Type B pancreatic cell (in vitro differentiated cells): ENCODE data around the gene PDE8B. TPM values are rescaled to one million over a fixed set of nuclear protein-coding genes. Genes with fewer than 3 reads are reported as not detected.
A peak's percentile ranks its signal among the peaks of the same experiment; 100 is the strongest.

Source experiments
- DNase-seq: peaks from one replicate; pipeline ENCODE4 v3.0.0; 2021; ENCODE audit warnings: mixed read lengths; ENCODE audit not compliant: unreplicated experiment; ENCODE audit errors: extremely low spot score
- H3K27ac Mint-ChIP-seq: 2 replicates; pipeline ENCODE4 v1.8.0; 2021; ENCODE audit warnings: mild to moderate bottlenecking, mixed read lengths
- H3K27me3 Mint-ChIP-seq: 2 replicates; pipeline ENCODE4 v1.8.0; 2021; ENCODE audit warnings: mixed read lengths
- H3K36me3 Mint-ChIP-seq: 2 replicates; pipeline ENCODE4 v1.8.0; 2021; ENCODE audit warnings: mixed read lengths
- H3K4me1 Mint-ChIP-seq: one replicate; pipeline ENCODE4 v1.8.0; 2021; ENCODE audit warnings: mixed read lengths; ENCODE audit not compliant: unreplicated experiment
- H3K4me3 Mint-ChIP-seq: 2 replicates; pipeline ENCODE4 v1.8.0; 2021; ENCODE audit warnings: mild to moderate bottlenecking, mixed read lengths
- H3K9me3 Mint-ChIP-seq: 2 replicates; pipeline ENCODE4 v1.8.0; 2021; ENCODE audit warnings: mixed read lengths
- total RNA-seq: library from RNA; stranded (reverse); gene quantifications from 2 replicates; pipeline ENCODE4 v1.2.1, GENCODE V29; 2021; ENCODE audit warnings: low replicate concordance
- TF ChIP-seq, protein P1 (sequence below): fragments of 200-600 bp; sonication (generic); conservative IDR thresholded peaks from 2 replicates; pipeline ENCODE4 v1.5.0; 2021; ENCODE audit warnings: antibody characterized with exemption, mild to moderate bottlenecking

Gene PDE8B
- total RNA-seq, 1 donor from 2014 or later, result 16.7 TPM

DNA sequence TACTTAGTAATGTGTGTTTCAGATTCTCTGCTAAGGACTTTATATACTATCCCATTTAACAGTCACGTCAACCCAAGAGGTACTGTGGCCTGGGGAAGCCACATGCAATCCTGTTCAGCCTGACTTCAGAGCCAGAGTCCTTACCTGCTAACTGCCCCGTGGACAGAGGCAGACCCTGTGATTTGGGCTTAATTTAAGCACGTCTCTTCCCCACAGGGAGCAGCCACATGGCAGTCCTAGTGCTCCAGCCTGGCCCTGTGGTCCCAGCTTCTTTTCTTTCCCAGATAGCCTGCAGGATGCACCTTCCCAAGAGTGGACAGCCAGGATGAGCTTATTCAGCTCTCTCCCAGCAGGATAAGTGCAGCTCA, 71.5 kb downstream of the PDE8B start:
- Mint-ChIP-seq H3K9me3 (no peaks in the 10 kb centered on the region), H3K27ac (no peak overlapping the region), H3K27me3 (no peaks in the 10 kb centered on the region), H3K4me3 (no peak overlapping the region), H3K4me1 (peaks cover 9% of the 10 kb centered on the region), H3K36me3 (no peaks in the 10 kb centered on the region)
- TF ChIP-seq, protein P1, sequence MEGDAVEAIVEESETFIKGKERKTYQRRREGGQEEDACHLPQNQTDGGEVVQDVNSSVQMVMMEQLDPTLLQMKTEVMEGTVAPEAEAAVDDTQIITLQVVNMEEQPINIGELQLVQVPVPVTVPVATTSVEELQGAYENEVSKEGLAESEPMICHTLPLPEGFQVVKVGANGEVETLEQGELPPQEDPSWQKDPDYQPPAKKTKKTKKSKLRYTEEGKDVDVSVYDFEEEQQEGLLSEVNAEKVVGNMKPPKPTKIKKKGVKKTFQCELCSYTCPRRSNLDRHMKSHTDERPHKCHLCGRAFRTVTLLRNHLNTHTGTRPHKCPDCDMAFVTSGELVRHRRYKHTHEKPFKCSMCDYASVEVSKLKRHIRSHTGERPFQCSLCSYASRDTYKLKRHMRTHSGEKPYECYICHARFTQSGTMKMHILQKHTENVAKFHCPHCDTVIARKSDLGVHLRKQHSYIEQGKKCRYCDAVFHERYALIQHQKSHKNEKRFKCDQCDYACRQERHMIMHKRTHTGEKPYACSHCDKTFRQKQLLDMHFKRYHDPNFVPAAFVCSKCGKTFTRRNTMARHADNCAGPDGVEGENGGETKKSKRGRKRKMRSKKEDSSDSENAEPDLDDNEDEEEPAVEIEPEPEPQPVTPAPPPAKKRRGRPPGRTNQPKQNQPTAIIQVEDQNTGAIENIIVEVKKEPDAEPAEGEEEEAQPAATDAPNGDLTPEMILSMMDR, result no peak
- DNase-seq, result no peak

DNA sequence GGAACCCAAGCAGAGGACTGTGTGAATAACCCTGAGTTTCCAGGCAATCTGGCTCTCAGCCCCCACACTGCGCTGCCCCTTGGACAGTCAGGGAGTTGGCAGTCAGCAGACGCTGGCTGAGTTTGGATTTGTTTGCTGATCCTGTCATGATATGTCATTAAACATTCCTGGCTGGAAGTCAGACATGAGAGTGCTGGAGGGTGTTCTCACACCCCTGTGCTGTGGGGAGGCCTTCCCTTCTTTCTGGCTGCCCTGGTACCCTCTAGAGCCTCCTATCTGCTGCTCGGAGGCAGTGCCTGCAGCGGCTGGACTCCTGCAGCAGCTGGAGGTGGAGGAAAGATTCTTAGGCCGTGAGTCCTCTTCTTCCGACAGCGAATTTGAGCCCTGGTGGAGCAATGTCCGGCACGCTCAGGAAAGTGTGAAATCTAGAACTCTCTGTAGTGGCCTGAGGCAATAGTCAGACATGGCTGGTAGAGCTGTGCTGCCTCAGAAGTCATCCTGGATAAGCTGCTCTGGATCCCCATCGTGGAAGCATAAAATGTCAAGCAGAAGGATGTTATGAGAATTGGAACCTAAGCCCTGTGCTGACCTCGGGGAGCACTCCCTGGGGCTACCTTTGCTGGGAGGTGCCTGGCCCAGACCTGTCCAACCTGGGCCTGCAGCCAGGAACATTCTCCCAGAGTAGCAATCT, 72.0 kb downstream of the PDE8B start:
- H3K4me3 Mint-ChIP-seq, result no peak overlapping the region
- H3K4me1 Mint-ChIP-seq, result peaks cover 6% of the 10 kb centered on the region
- TF ChIP-seq, protein P1, result no peak
- H3K9me3 Mint-ChIP-seq, result no peaks in the 10 kb centered on the region
- no peaks in the 10 kb centered on the region for H3K36me3 Mint-ChIP-seq
- H3K27ac Mint-ChIP-seq, result no peak overlapping the region
- no peak for DNase-seq
- H3K27me3 Mint-ChIP-seq, result no peaks in the 10 kb centered on the region

- H3K27me3 Mint-ChIP-seq, result no peaks in the 10 kb centered on the region
- H3K4me1 Mint-ChIP-seq, result no peaks in the 10 kb centered on the region
- H3K9me3 Mint-ChIP-seq, result no peaks in the 10 kb centered on the region
- no peak for DNase-seq
- H3K4me3 Mint-ChIP-seq, result peak overlapping the region; percentile 20
- peak overlapping the region; percentile 63 for H3K27ac Mint-ChIP-seq
- TF ChIP-seq, protein P1, result no peak
- H3K36me3 Mint-ChIP-seq, result no peaks in the 10 kb centered on the region
Observed at GRCh38 chr5:77285251-77285841, 74.9 kb downstream of the PDE8B start.

DNA sequence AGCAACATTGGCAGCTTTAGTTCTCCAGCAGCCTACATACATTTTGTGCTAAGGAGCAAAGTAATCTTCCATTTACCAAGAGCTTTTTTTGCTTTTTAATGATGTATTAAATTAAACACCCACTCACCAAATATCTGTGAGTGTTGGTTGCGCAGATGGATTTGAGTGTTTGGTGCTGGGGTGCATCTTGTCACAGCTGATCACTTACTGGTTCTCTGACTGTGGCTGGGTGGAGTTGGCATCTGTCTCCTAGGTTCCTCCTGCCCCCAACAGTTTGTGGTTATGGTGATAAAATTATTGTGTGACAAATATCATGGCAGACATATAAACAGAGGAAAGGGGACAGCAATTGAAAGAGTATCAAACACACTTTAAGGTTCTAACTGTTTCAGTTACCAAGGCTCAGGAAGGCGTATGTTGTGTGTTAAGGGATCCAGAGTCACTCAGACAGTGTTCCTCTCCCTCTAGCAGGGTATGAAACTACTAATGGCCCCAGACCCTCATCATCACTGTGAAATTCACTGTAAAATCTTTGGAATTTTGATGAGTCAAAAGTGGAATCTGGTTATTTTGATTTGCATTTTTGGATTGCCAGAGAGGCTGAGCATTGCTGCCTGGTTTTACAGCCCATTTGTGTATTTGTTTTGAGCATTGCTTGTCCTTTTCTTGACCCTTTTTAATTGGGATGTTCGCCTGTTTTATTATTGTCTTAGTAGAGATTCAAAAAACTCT, 81.7 kb downstream of the PDE8B start:
- H3K4me3 Mint-ChIP-seq, result no peak overlapping the region
- peaks cover 3% of the 10 kb centered on the region for H3K27me3 Mint-ChIP-seq
- H3K9me3 Mint-ChIP-seq, result no peaks in the 10 kb centered on the region
- no peaks in the 10 kb centered on the region for H3K36me3 Mint-ChIP-seq
- TF ChIP-seq, protein P1, result no peak
- no peaks in the 10 kb centered on the region for H3K4me1 Mint-ChIP-seq
- H3K27ac Mint-ChIP-seq, result no peak overlapping the region
- DNase-seq, result no peak

DNA sequence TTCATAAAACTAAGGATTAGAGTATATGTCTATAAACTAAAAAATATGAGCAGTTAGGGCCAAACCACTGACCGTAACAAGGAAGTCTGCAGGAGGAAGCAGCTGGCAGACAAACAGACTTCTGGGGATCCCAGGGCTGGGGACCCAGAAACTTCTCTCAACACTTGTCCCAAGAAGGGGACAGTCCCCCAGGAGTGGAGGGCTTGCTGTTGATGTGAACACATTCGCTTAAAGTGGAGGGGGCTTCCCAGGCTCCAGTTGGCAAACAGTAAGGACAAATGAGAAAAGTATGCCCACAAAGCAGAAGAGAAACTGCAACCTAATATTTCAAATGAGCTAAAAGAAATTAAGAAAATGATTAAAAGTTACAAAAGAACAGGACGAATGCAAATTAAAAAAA, 83.7 kb downstream of the PDE8B start:
- Mint-ChIP-seq H3K9me3 (no peaks in the 10 kb centered on the region), H3K27ac (no peak overlapping the region), H3K36me3 (no peaks in the 10 kb centered on the region), H3K27me3 (peaks cover 3% of the 10 kb centered on the region), H3K4me3 (no peak overlapping the region), H3K4me1 (no peaks in the 10 kb centered on the region)
- DNase-seq, result no peak
- TF ChIP-seq, protein P1, result no peak
